Glomerular endothelial cell (primary cell): Measurements from ENCODE around the gene SPOCK1. TPM values are rescaled to one million over a fixed set of nuclear protein-coding genes. Genes with fewer than 3 reads are reported as not detected.
"Not testable (repeated sequence)": the region's sequence is repeated elsewhere in the genome, so short reads cannot be mapped to it uniquely, and the experiment has no call there.

Experiments
- DNase-seq: peaks from one replicate; pipeline ENCODE4 v3.0.0-alpha.2; 2011; ENCODE audit warnings: low read depth, low spot score; ENCODE audit errors: extremely low read depth
- total RNA-seq: library from RNA; depleted of rRNA; stranded (reverse); fragments of >200 nt; gene quantifications from 2 replicates; pipeline ENCODE4 v1.2.3, GENCODE V29; 2015

The SPOCK1 gene
- total RNA-seq, 1 donor from 2014 or later, result 24.4 TPM

- DNase-seq, result no peak
Observed at GRCh38 chr5:137236849-137237507, 262.1 kb downstream of the SPOCK1 start.

- no peak for DNase-seq
Observed at GRCh38 chr5:137236252-137236651, 262.9 kb downstream of the SPOCK1 start.

- DNase-seq, result no peak
Observed at GRCh38 chr5:137234973-137235943, 263.9 kb downstream of the SPOCK1 start.

GRCh38 chr5:137233726-137234125 is 265.4 kb downstream of the SPOCK1 start:
- no peak for DNase-seq

GRCh38 chr5:137233304-137233703 is 265.8 kb downstream of the SPOCK1 start:
- DNase-seq, result not testable (repeated sequence)

GRCh38 chr5:137231540-137231939 is 267.6 kb downstream of the SPOCK1 start:
- DNase-seq, result no peak

- no peak for DNase-seq
Observed at GRCh38 chr5:137228816-137229215, 270.3 kb downstream of the SPOCK1 start.

GRCh38 chr5:137226081-137226480 is 273.0 kb downstream of the SPOCK1 start:
- no peak for DNase-seq

GRCh38 chr5:137223324-137224295 is 275.5 kb downstream of the SPOCK1 start:
- no peak for DNase-seq

GRCh38 chr5:137221943-137222342 is 277.2 kb downstream of the SPOCK1 start:
- DNase-seq, result no peak

GRCh38 chr5:137220523-137220927 is 278.6 kb downstream of the SPOCK1 start:
- peak; percentile 61 for DNase-seq

GRCh38 chr5:137218896-137219295 is 280.2 kb downstream of the SPOCK1 start:
- no peak for DNase-seq

- DNase-seq, result no peak
Observed at GRCh38 chr5:137218471-137218870, 280.7 kb downstream of the SPOCK1 start.

GRCh38 chr5:137217599-137218200 is 281.4 kb downstream of the SPOCK1 start:
- no peak for DNase-seq

GRCh38 chr5:137216976-137217598 is 282.0 kb downstream of the SPOCK1 start:
- no peak for DNase-seq

GRCh38 chr5:137215780-137216179 is 283.3 kb downstream of the SPOCK1 start:
- no peak for DNase-seq

GRCh38 chr5:137215261-137215660 is 283.9 kb downstream of the SPOCK1 start:
- no peak for DNase-seq

- no peak for DNase-seq
Observed at GRCh38 chr5:137214446-137215189, 284.5 kb downstream of the SPOCK1 start.

- DNase-seq, result no peak
Observed at GRCh38 chr5:137212471-137212870, 286.7 kb downstream of the SPOCK1 start.
